Measurements from ENCODE around the gene CENPH. TPM values are rescaled to one million over a fixed set of nuclear protein-coding genes. Genes with fewer than 3 reads are reported as not detected.

The CENPH gene
- total RNA-seq, 1 donor from 2014 or later: 5.3 TPM

DNA sequence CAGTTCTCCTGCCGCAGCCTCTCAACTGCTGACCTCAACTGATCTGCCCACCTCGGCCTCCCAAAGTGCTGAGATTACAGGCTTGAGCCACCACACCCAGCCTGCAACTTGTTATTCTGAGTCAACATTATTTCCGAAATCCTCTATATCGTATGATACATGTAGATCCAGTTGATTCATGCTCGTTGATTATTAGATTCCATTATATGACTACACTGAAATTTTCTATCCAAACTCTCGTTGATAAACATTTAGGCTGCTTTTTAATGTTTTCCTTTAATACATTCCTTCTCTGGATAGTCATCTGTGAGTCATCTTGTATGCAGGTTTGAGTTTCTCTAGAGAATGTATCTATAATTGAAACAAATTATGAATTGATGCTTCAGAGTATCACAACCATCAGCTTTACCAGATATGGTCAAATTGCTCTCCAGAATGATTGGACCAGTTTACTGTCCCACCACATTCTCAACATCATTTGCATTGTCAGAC is 49.4 kb downstream of the CENPH start:
- DNase-seq (ENCODE audit: extremely low spot score, unreplicated experiment): no peak
- TF ChIP-seq, protein P1, sequence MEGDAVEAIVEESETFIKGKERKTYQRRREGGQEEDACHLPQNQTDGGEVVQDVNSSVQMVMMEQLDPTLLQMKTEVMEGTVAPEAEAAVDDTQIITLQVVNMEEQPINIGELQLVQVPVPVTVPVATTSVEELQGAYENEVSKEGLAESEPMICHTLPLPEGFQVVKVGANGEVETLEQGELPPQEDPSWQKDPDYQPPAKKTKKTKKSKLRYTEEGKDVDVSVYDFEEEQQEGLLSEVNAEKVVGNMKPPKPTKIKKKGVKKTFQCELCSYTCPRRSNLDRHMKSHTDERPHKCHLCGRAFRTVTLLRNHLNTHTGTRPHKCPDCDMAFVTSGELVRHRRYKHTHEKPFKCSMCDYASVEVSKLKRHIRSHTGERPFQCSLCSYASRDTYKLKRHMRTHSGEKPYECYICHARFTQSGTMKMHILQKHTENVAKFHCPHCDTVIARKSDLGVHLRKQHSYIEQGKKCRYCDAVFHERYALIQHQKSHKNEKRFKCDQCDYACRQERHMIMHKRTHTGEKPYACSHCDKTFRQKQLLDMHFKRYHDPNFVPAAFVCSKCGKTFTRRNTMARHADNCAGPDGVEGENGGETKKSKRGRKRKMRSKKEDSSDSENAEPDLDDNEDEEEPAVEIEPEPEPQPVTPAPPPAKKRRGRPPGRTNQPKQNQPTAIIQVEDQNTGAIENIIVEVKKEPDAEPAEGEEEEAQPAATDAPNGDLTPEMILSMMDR (IDR thresholded peaks at IDR 0.05): no peak
- peak overlapping the region; percentile 59 for H3K4me3 Mint-ChIP-seq (ENCODE audit: unreplicated experiment)
- peaks cover 22% of the 10 kb centered on the region for H3K36me3 Mint-ChIP-seq (ENCODE audit: unreplicated experiment)
- H3K27me3 Mint-ChIP-seq (ENCODE audit: unreplicated experiment): no peaks in the 10 kb centered on the region
- H3K27ac Mint-ChIP-seq (ENCODE audit: unreplicated experiment): peak overlapping the region; percentile 85
- H3K9me3 Mint-ChIP-seq (ENCODE audit: unreplicated experiment): no peaks in the 10 kb centered on the region
- peaks cover 64% of the 10 kb centered on the region for H3K4me1 Mint-ChIP-seq (ENCODE audit: unreplicated experiment)

DNA sequence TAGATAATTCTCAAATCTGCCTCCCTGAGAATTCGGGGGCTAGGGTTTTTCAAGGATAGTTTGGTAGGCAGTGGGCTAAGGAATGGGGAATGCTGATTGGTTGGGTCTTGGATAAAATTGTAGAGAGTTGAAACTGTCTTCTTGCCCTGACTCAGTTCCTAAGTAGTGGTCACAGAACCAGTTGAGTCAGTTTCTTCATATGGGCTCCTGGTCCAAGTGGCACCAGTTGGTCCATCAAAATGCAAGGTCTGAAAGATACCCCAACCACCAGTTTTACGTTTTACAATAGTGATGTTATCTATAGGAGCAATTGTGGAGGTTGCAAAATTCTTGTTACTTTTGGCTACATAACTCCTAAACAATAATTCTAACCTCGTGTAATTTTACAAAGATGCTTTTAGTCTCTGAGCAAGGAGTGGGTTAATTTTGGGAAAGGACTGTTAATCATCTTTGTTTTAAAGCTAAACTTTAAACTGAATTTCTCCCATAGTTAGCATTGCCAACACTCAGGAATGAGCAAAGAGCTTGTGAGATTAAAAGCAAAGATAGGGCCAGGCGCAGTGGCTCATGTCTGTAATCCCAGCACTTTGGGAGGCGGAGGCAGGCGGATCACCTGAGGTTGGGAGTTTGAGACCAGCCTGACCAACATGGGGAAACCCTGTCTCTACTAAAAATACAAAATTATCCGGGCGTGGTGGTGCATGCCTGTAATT is 53.0 kb downstream of the CENPH start:
- H3K4me3 Mint-ChIP-seq (ENCODE audit: unreplicated experiment): no peak overlapping the region
- peaks cover 29% of the 10 kb centered on the region for H3K36me3 Mint-ChIP-seq (ENCODE audit: unreplicated experiment)
- H3K4me1 Mint-ChIP-seq (ENCODE audit: unreplicated experiment): peaks cover 57% of the 10 kb centered on the region
- no peak for DNase-seq (ENCODE audit: extremely low spot score, unreplicated experiment)
- TF ChIP-seq, protein P1 (IDR thresholded peaks at IDR 0.05): no peak
- no peaks in the 10 kb centered on the region for H3K27me3 Mint-ChIP-seq (ENCODE audit: unreplicated experiment)
- H3K27ac Mint-ChIP-seq (ENCODE audit: unreplicated experiment): no peak overlapping the region
- peaks cover 8% of the 10 kb centered on the region for H3K9me3 Mint-ChIP-seq (ENCODE audit: unreplicated experiment)

DNA sequence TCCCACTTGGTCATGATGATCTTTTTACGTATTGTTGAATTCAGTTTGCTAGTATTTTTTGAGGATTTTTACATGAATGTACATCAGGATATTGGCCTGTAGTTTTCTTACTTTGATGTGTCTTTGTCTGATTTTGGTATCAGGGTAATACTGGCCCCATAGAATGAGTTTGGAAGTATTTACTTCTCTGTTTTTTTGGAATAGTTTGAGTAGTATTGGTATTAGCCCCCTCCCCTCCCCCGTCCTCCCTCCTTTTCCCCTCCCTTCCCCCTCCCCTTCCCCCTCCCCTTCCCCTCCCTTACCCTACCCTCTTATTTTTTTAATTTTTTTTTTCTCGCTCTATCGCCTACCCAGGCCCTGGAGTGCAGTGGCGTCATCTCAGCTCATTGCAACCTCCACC is 55.6 kb downstream of the CENPH start:
- Mint-ChIP-seq H3K9me3 (ENCODE audit: unreplicated experiment) (peaks cover 21% of the 10 kb centered on the region), H3K27me3 (ENCODE audit: unreplicated experiment) (no peaks in the 10 kb centered on the region), H3K4me1 (ENCODE audit: unreplicated experiment) (peaks cover 36% of the 10 kb centered on the region), H3K36me3 (ENCODE audit: unreplicated experiment) (peaks cover 35% of the 10 kb centered on the region), H3K27ac (ENCODE audit: unreplicated experiment) (no peak overlapping the region), H3K4me3 (ENCODE audit: unreplicated experiment) (no peak overlapping the region)
- TF ChIP-seq, protein P1 (IDR thresholded peaks at IDR 0.05): no peak
- no peak for DNase-seq (ENCODE audit: extremely low spot score, unreplicated experiment)

DNA sequence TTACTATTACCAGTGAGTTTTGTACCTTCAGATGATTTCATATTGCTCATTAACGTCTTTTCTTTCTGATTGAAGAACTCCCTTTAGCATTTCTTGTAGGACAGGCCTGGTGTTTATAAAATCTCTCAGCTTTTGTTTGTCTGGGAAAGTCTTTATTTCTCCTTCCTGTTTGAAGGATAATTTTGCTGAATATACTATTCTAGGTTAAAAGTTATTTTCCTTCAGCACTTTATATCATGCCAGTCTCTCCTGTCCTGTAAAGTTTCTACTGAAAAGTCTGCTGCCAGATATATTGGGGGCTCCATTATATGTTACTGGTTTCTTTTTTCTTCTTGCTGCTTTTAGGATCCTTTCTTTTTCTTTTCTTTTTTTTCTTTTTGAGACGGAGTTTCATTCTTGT is 58.6 kb downstream of the CENPH start:
- TF ChIP-seq, protein P1 (IDR thresholded peaks at IDR 0.05): no peak
- H3K27me3 Mint-ChIP-seq (ENCODE audit: unreplicated experiment): no peaks in the 10 kb centered on the region
- H3K9me3 Mint-ChIP-seq (ENCODE audit: unreplicated experiment): peaks cover 21% of the 10 kb centered on the region
- H3K4me3 Mint-ChIP-seq (ENCODE audit: unreplicated experiment): no peak overlapping the region
- no peak for DNase-seq (ENCODE audit: extremely low spot score, unreplicated experiment)
- peaks cover 24% of the 10 kb centered on the region for H3K4me1 Mint-ChIP-seq (ENCODE audit: unreplicated experiment)
- H3K27ac Mint-ChIP-seq (ENCODE audit: unreplicated experiment): no peak overlapping the region
- peaks cover 25% of the 10 kb centered on the region for H3K36me3 Mint-ChIP-seq (ENCODE audit: unreplicated experiment)

DNA sequence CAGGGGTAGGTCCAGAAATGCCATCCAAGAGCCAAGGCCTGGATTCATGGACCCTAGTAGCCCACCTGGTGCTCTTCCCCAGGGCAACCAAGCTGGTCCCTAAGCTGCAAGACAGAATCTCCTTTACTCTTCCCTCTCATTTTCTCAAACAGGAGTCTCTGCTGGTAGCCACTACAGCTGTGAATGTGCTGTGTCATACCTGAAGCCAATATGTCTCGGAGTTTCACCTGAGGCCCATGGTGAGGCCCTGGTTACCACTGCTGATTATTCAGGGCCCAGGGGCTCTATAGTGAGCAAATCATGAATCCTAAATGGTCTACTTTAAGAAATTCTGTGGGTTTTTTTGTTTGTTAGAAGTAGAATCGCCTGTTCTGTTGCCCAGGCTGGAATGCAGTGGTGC is 61.2 kb downstream of the CENPH start:
- no peak for DNase-seq (ENCODE audit: extremely low spot score, unreplicated experiment)
- H3K27ac Mint-ChIP-seq (ENCODE audit: unreplicated experiment): no peak overlapping the region
- H3K9me3 Mint-ChIP-seq (ENCODE audit: unreplicated experiment): peaks cover 15% of the 10 kb centered on the region
- H3K27me3 Mint-ChIP-seq (ENCODE audit: unreplicated experiment): no peaks in the 10 kb centered on the region
- peaks cover 20% of the 10 kb centered on the region for H3K36me3 Mint-ChIP-seq (ENCODE audit: unreplicated experiment)
- TF ChIP-seq, protein P1 (IDR thresholded peaks at IDR 0.05): no peak
- peaks cover 17% of the 10 kb centered on the region for H3K4me1 Mint-ChIP-seq (ENCODE audit: unreplicated experiment)
- H3K4me3 Mint-ChIP-seq (ENCODE audit: unreplicated experiment): no peak overlapping the region
